GM08714 (cell line): Measurements from ENCODE around the gene NME2.
"Not testable (repeated sequence)": the region's sequence is repeated elsewhere in the genome, so short reads cannot be mapped to it uniquely, and the experiment has no call there.

Experiments
- H3K4me3 ChIP-seq: fragments of 200-500 bp; sonication (Bioruptor generic); 2 replicates; pipeline ENCODE4 v1.5.1; 2014; ENCODE audit warnings: mild to moderate bottlenecking, low read length, inconsistent platforms
- ZNF274 ChIP-seq: IDR thresholded peaks from 2 replicates; pipeline ENCODE4 v1.6.1; 2012; ENCODE audit warnings: mild to moderate bottlenecking, low read depth, low read length

Gene NME2

DNA sequence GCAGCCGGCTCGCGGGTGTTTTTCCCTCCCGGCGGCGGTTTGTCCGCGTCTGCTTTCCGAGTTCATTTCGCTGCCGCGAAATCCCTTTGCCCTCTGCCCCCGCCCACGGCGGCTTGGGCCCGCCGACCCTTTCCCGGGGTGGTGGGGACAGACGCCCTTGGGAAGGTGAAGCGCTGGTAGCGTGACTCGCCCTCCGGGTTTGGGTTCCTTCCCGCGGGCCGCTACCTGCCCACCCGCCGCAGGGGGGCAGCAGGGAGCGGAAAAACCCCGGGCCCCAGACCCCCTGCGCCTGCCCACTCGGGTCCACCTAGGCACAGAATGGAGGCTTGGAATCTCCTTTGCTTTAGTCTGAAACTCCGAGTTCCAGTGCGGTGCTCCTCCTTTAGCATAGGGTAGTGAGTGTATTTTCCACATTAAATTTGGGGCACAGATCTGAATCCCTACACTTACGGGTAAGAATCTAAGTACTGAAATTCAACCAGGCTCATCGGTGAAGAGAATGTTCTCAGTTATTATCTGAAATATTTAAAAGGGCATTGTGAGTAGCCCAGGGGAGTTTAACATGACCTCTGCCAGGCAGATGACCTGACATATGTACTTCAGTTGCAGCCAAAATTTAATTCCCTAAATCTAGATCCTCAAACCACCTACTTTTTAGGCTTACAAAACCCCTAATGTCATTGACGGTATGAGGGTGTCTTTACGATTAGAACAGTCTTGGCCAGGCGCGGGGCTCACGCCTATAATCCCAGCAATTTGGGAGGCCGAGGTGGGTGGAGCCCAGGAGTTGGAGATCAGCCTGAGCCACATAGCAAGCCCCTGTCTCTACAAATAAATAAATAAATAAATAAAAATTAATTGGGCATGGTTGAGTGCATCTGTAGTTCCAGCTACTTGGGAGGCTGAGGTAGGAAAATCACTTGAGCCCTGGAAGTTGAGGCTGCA, 1.0 kb downstream of the NME2 start:
- peak overlapping the region; percentile 89 for H3K4me3 ChIP-seq
- no peak for TF ChIP-seq ZNF274

DNA sequence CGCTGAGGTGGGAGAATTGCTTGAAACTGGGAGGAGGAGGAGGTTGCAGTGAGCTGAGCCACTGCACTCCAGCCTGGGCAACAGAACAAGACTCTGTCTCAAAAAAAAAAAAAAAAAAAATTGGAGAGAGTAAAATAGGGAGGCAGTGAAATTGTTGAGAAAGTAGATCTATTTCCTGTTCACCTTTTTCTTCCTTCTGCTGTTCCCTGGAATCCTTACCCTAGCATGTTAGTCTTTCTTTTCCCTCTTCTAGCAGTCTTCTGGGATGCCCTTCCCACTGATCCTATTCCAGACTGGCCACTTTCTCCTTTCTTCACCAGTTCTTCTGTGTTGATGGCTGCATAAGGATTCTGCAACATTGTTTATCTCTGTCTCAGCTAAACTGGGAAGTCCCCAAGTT, 3.1 kb downstream of the NME2 start:
- H3K4me3 ChIP-seq, result no peak overlapping the region
- TF ChIP-seq ZNF274, result no peak

DNA sequence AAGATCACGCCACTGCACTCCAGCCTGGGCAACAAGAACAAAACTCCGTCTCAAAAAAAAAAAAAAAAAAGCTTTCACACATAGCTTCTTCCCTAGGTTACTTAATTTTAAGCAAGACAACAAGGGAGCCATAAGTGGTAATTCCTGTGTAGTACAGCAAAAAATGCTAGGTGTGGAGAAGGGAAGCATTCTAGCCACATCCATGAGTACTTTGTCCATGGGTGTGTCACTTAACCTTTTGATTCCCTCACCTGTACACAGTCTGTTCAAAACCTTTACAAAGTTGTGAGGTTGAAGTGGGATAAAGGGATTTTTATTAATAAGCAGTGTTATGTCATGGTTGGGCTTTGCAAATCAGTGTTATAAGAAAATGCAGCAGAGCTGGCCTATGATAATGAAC, 4.5 kb downstream of the NME2 start:
- no peak for TF ChIP-seq ZNF274
- no peak overlapping the region for H3K4me3 ChIP-seq

DNA sequence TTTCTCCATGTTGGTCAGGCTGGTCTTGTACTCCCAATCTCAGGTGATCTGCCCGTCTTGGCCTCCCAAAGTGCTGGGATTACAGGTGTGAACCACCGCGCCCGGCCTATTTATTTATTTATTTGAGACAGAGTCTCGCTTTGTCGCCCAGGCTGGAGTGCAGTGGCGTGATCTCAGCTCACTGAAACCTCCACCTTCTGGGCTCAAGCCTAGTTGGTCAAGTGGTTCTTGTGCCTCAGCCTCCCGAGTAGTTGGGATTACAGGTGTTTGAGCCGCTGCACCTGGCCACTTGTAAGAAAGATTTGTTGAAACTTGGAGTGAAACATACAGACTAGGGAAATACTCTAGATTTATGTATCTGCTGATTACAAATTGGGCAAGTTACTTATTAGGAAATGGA, 5.8 kb downstream of the NME2 start:
- not testable (repeated sequence) for H3K4me3 ChIP-seq

DNA sequence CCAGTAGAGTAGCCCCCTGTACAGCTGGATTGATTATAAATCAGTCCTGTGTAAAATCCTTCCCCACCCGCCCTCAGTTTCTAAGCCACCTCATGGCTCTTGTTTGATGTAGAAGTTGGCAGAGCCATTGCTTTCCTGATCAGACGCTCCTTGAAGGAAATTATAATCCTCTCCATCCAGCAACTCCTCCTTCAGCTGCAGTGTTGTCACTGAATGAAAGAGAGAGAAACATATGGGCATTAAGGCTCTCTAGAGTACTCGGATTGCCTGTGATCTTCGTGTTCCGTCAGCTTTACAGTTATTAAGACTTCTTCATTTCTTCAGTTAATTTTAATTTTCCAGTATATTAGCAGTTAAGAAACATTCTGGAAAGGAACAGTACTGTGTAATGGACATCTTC, 14.3 kb downstream of the NME2 start:
- no peak overlapping the region for H3K4me3 ChIP-seq
- no peak for TF ChIP-seq ZNF274

DNA sequence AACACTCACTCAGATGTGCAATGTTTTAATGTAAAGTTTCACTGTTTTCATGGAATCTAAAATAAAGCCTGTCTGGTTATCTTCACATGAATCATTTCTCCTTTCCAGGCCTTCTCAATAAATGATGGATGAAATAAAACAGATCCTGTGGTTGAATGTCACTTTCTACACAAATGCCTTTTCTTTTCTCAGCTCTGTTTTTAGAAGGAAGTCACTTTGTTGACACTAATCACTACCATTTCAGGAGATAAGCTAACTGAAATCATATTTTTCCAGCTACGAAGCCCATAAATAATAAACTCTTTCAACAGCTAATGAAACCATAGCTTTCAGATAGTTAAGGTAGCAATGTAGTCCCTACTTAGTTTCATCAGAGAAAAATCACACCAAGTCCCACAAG, 17.9 kb downstream of the NME2 start:
- TF ChIP-seq ZNF274, result no peak
- H3K4me3 ChIP-seq, result no peak overlapping the region

DNA sequence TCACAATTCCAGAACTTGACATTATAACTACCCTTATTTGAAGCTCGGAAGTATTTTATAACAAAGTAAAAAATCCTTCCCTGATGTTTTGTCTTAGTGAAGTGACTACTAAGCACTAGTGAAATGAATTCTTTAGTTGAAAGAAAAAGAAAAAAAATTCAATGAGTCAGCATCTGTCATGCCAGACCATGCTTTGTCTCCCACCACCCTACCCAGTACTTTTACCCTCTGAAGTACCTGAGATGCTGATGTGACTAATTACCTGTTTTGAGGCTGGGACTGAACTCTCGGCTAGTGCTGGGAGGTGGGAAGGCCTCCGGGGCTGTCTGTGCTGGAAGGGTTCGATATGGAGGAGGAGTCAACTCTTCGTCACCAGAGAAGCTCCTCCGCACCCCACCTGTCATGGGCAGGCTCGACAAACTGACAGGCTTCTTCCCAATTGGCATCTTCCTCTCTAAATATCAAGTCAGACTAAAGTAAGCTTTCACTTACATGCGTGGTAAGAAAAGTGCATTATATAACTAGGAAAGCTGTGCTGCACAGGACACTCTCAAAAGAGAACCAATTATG, 19.6 kb downstream of the NME2 start:
- TF ChIP-seq ZNF274, result no peak
- no peak overlapping the region for H3K4me3 ChIP-seq

DNA sequence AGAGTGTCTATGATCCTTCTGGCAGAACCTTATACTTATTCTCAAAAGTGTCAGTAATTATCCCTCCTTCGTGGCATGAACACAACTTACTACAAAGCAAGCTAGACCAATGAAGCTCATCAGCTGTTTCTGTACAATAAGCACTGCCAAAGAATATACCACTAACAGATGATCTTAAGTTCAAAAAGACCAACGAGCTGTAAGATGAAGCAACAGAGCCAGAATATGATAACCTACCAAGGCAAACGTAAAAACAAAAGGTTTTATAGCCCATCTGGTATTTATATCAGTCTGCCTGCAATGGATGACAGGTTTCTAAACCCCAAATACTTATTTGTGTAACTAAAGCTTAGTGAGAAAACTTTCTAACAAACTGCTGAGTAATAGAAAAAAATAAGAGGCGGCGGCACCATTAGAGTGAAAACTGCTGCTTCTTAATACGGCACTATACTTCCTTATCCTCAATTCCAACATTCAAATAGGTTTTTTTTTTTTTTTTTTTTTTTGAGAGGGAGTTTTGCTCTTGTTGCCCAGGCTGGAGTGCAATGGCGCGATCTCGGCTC, 22.1 kb downstream of the NME2 start:
- TF ChIP-seq ZNF274, result no peak
- H3K4me3 ChIP-seq, result no peak overlapping the region

DNA sequence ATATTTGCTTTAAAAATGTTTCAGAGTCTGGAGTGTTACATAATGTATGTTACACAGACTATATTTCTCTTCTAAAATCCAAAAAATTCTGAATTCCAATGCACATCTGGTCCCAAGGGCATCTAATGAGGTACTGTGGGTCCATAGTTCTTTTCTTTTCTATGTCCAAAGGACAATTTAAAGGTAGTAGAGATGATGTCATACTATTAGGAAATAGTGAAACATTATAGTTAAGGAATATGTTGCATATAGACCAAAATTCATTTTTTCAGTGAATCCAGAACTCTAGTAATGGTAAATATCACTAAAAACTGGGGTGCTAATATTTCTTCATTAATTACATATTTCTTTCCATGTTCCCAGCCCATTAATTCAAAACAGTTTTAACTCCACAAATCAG, 23.0 kb downstream of the NME2 start:
- TF ChIP-seq ZNF274, result no peak
- H3K4me3 ChIP-seq, result no peak overlapping the region

DNA sequence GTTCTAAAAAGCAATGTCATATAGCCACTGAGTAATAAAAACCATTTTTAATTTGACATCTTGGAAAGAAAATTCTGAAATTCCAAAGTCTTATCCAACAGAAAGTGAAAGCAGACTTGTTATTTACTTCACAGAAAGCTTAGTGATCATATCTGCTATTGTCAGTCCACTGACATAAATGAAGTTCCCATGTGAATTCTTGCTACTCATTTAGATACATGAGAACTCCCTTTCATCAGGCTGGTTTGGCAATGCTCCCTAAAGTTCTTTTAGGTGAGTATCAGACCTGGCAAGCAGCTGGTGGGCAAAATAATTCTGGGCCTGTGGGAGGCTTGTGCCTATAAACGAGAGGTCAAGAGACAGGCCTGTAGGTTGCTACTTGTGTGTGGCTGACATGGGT, 23.4 kb downstream of the NME2 start:
- TF ChIP-seq ZNF274, result no peak
- H3K4me3 ChIP-seq, result no peak overlapping the region

DNA sequence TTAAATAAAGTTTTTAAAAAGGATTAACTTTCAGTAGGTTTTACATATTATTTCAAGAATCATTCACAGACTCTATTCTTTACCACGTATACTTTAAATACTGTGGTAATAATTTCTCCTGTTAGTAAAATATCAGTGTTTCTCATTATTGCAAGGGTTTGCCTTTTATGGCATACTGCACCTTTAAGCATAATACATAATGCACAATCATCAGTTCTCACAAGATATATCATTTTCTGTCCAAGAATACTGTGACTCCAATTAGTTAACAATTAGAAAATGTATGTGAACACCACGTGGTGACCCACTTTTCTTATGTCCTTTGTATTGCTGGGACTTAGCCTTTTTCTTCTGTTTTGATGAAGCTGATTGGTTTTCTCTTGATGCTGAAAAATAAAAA, 25.7 kb downstream of the NME2 start:
- TF ChIP-seq ZNF274, result no peak

DNA sequence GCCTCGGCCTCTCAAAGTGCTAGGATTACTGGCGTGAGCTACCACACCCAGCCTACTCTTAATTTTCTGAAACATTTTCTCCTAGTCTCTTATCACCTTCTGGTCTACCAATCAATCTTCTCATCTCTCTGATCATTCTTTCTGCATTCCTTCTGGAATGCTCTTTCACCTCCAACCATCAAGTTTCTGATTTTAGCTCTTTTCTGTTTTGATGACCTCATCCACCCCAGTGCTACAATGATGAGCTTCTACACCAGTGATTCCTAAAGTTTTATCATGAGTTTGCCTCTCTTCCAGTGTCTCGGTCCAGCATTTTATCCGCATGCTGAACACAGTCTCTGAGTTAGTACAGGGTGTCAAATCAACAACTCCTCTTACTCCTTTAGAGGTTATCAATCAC, 31.5 kb downstream of the NME2 start:
- H3K4me3 ChIP-seq, result no peak overlapping the region
- TF ChIP-seq ZNF274, result no peak

More for the DNA sequence above, 25.7 kb downstream of the NME2 start:
- no peak overlapping the region for H3K4me3 ChIP-seq

DNA sequence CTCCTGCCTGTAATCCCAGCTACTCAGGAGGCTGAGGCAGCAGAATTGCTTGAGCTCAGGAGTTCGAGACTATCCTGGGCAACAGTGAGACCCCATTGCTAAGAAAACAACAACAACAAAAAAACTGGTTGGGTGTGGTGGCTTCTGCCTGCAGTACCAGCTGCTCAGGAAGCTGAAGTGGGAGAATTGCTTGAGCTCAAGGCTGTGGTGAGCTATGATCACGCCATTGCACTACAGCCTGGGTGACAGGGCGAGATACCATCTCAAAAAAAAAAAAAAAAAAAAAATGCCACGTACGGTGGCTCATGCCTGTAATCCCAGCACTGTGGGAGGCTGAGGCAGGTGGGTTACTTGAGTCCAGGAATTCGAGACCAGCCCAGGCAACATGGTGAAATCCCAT, 34.1 kb downstream of the NME2 start:
- no peak for TF ChIP-seq ZNF274
- no peak overlapping the region for H3K4me3 ChIP-seq

DNA sequence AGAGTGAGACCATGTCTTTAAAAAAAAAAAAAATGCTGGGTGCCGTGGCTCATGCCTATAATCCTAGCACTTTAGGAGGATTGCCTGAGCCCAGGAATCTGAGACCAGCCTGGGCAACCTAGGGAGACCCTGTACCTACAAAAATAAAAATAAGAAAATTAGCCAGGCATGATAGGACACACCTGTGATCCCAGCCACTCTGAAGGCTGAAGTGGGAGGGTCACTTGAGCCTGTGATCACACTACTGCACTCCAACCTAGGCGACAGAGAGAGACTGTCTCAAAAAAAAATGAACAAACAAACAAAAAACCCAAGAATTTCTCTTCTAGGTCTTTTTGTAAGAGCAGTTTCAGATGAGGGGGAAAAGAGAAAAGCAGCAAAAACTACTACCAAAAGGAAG, 34.6 kb downstream of the NME2 start:
- no peak for TF ChIP-seq ZNF274
- no peak overlapping the region for H3K4me3 ChIP-seq

DNA sequence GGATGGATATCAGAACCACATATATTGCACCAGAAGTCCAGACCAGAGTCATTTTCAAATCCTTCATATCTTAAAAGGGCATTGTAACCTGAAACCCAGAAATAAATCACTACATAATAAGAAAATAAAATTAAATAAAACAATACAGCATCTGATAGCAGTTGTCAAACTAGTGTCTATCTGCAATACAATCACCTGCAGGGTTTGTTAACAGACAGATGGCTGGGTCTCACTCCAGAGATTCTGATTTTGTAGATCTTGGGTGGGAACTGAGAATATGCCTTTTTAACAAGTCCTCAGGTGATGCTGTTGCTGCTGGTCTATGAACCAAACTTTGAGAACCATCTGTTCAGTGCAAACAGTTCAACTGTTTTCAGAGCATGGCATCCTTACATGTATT, 37.6 kb downstream of the NME2 start:
- no peak for TF ChIP-seq ZNF274
- H3K4me3 ChIP-seq, result no peak overlapping the region
